ENCODE results near the gene CHSY1. TPM values are rescaled to one million over a fixed set of nuclear protein-coding genes. Genes with fewer than 3 reads are reported as not detected.

Gene CHSY1
- total and polyA plus RNA-seq, 8 donors, result 4.7 to 57.1 (median 22.1) TPM

DNA sequence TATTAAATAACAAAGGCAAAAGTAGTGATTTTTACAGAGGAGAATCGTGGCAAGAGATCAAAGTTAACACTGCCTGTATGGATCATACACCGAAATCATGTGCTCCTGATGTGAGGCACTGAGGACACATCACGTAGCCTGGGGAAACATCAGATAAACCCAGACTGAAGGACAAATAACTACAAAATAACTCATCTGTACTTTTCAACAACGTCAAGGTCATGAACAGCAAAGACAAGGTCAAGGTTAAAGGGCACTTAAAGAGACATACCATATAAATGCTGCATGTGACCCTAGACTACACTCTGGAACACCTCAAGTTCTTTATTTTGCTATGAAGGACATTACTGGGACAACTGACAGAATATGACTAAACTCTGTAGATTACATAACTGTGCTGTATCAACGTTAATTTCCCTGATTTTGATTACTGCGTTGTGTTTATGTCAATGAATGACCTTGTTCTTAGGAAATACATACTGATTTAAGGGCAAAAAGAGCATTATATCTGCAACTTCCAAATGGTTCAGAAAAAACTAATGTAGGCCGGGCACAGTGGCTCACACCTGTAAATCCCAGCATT is 48.1 kb downstream of the CHSY1 start:
- TF ChIP-seq CTCF (IDR thresholded peaks at IDR 0.05), result no peak
- TF ChIP-seq POLR2A (IDR thresholded peaks at IDR 0.05), result no peak
- TF ChIP-seq EP300 (IDR thresholded peaks at IDR 0.05), result no peak
- no peak for TF ChIP-seq POLR2AphosphoS5 (IDR thresholded peaks at IDR 0.05)
- no peak for DNase-seq
- Histone ChIP-seq H3K27ac (no peak overlapping the region), H3K4me3 (no peak overlapping the region), H3K36me3 (no peaks in the 10 kb centered on the region), H3K4me1 (peaks cover 24 to 99% (median 71%) of the 10 kb centered on the region in 4 donors), H3K9me3 (no peaks in the 10 kb centered on the region), H3K27me3 (no peaks in the 10 kb centered on the region)
- 63 to 74% (median 66%) methylated on average over 7 of the region's 7 CpGs for WGBS, 5 donors
- intact Hi-C loops (cut with DNase I; ENCODE audit: low total_unique reads), result no loop called here

GRCh38 chr15:101203029-101203573 is 48.7 kb downstream of the CHSY1 start:
- Histone ChIP-seq H3K9me3 (no peaks in the 10 kb centered on the region), H3K4me3 (no peak overlapping the region), H3K36me3 (no peaks in the 10 kb centered on the region), H3K27me3 (no peaks in the 10 kb centered on the region), H3K27ac (no peak overlapping the region), H3K4me1 (peaks cover 24 to 99% (median 72%) of the 10 kb centered on the region in 4 donors)
- DNase-seq, result no peak
- TF ChIP-seq POLR2A (IDR thresholded peaks at IDR 0.05), result no peak
- TF ChIP-seq POLR2AphosphoS5 (IDR thresholded peaks at IDR 0.05), result no peak
- no peak for TF ChIP-seq CTCF (IDR thresholded peaks at IDR 0.05)
- TF ChIP-seq EP300 (IDR thresholded peaks at IDR 0.05), result no peak
- intact Hi-C loops (cut with DNase I; ENCODE audit: low total_unique reads), result no loop called here
- 75 to 85% (median 80%) methylated on average over 4 of the region's 4 CpGs for WGBS, 5 donors

DNA sequence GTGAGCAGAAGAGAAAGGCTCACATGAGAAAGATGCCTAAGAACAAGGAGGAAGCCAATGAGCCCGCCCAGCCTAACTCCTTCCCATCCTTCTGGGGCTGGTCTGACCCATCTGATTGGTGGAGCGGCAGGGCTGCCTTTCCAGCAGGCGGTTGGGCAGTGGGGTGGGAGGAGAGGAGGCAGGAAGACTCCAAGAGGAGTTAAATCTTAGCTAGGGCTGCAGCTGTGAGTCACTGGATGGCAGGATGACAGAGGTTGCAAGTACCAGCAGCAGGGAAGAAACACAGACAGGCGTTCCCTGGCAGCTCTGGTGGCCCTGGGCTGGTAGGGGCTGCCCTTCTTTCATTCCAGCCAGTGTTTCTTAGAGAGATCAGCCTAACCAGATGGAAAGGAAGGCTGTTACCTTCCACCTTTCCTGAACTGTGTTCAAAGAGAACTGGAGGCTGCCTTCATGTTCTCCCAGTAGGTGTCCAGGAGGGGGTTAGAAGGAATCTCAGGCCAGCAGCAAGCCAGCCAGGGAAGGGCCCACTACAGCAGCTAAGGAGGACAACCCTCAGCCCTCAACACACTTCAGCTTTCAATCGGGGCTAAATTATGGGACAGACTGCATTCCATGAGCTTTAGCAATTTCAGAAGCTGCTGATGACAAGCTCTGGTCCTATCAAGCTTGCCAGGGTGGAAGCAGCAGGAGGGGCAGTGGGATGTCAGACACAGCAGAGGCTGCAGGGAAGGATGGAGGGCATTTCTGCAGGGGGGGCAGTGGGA is 50.3 kb downstream of the CHSY1 start:
- no peak overlapping the region for H3K4me3 ChIP-seq
- peak; percentile 54 to 91 for DNase-seq
- intact Hi-C loops (cut with DNase I; ENCODE audit: low total_unique reads), result no loop called here
- peak overlapping the region; percentile 26 to 79 (median 69) for H3K27ac ChIP-seq
- TF ChIP-seq POLR2AphosphoS5 (IDR thresholded peaks at IDR 0.05) (peak in 2 of 3 donors; percentile 53 to 58), CTCF (IDR thresholded peaks at IDR 0.05) (no peak)
- H3K27me3 ChIP-seq, result no peaks in the 10 kb centered on the region
- no peaks in the 10 kb centered on the region for H3K36me3 ChIP-seq
- H3K4me1 ChIP-seq, result peaks cover 24 to 94% (median 70%) of the 10 kb centered on the region in 4 donors
- H3K9me3 ChIP-seq, result no peaks in the 10 kb centered on the region
- WGBS, 5 donors, result 39 to 65% (median 50%) methylated on average over 5 of the region's 5 CpGs

- Histone ChIP-seq H3K27ac (peak overlapping the region; percentile 52 to 79 (median 69)), H3K4me1 (peaks cover 18 to 81% (median 60%) of the 10 kb centered on the region in 4 donors), H3K4me3 (no peak overlapping the region), H3K36me3 (no peaks in the 10 kb centered on the region), H3K9me3 (no peaks in the 10 kb centered on the region), H3K27me3 (no peaks in the 10 kb centered on the region)
- 74 to 85% (median 77%) methylated on average over 9 of the region's 9 CpGs for WGBS, 5 donors
- intact Hi-C loops (cut with DNase I; ENCODE audit: low total_unique reads), result no loop called here
- TF ChIP-seq CTCF (IDR thresholded peaks at IDR 0.05) (no peak), EP300 (IDR thresholded peaks at IDR 0.05) (no peak), POLR2AphosphoS5 (IDR thresholded peaks at IDR 0.05) (no peak), POLR2A (IDR thresholded peaks at IDR 0.05) (no peak)
- no peak for DNase-seq
Observed at GRCh38 chr15:101200181-101200580, 51.7 kb downstream of the CHSY1 start.

Measured in stomach (tissue), 9 donors.